GM23248 (cell line): ENCODE results near the gene PPP1R26. TPM values are rescaled to one million over a fixed set of nuclear protein-coding genes. Genes with fewer than 3 reads are reported as not detected.

Experiments
- DNase-seq: peaks from one replicate; pipeline ENCODE4 v3.0.0-alpha.2; 2015
- H2AFZ ChIP-seq: fragments of 200-600 bp; sonication (generic); 2 replicates; pipeline ENCODE4 v1.6.1; 2016; ENCODE audit warnings: antibody characterized with exemption
- H3F3A ChIP-seq: fragments of 200-600 bp; sonication (generic); 2 replicates; pipeline ENCODE4 v1.6.1; 2016; ENCODE audit warnings: mild to moderate bottlenecking, antibody characterized with exemption, mixed run types; ENCODE audit not compliant: insufficient read depth
- H3K27ac ChIP-seq: fragments of 200-600 bp; sonication (generic); 2 replicates; pipeline ENCODE4 v1.5.1; 2016; ENCODE audit warnings: mild to moderate bottlenecking
- H3K27me3 ChIP-seq: fragments of 200-600 bp; sonication (generic); replicated peaks from 2 replicates; pipeline ENCODE4 v1.6.1; 2016; ENCODE audit warnings: mild to moderate bottlenecking; ENCODE audit not compliant: insufficient read depth
- H3K36me3 ChIP-seq: fragments of 200-600 bp; sonication (generic); 2 replicates; pipeline ENCODE4 v1.6.1; 2016; ENCODE audit warnings: low read depth, mild to moderate bottlenecking
- H3K4me1 ChIP-seq: fragments of 200-600 bp; sonication (generic); 2 replicates; pipeline ENCODE4 v1.6.1; 2016; ENCODE audit warnings: mild to moderate bottlenecking; ENCODE audit not compliant: insufficient read depth
- H3K4me2 ChIP-seq: fragments of 200-600 bp; sonication (generic); one replicate; pipeline ENCODE4 v1.6.1; 2016; ENCODE audit warnings: mild to moderate bottlenecking; ENCODE audit not compliant: unreplicated experiment
- H3K4me3 ChIP-seq: fragments of 200-600 bp; sonication (generic); 2 replicates; pipeline ENCODE4 v1.5.1; 2016; ENCODE audit warnings: mild to moderate bottlenecking
- H3K79me2 ChIP-seq: fragments of 200-600 bp; sonication (generic); 2 replicates; pipeline ENCODE4 v1.6.1; 2016; ENCODE audit warnings: mild to moderate bottlenecking; ENCODE audit not compliant: insufficient read depth
- H3K9ac ChIP-seq: fragments of 200-600 bp; sonication (generic); 2 replicates; pipeline ENCODE4 v1.6.1; 2016; ENCODE audit warnings: mild to moderate bottlenecking
- H3K9me2 ChIP-seq: fragments of 200-600 bp; sonication (generic); 2 replicates; pipeline ENCODE4 v1.6.1; 2016; ENCODE audit warnings: mixed run types, mild to moderate bottlenecking, moderate library complexity; ENCODE audit not compliant: insufficient read depth
- H3K9me3 ChIP-seq: fragments of 200-600 bp; sonication (generic); one replicate; pipeline ENCODE4 v1.6.1; 2017; ENCODE audit warnings: low read depth
- H4K20me1 ChIP-seq: fragments of 200-600 bp; sonication (generic); 2 replicates; pipeline ENCODE4 v1.6.0; 2016; ENCODE audit not compliant: insufficient read depth
- EZH2 ChIP-seq: fragments of 200-600 bp; sonication (generic); IDR thresholded peaks from 2 replicates; pipeline ENCODE4 v1.6.1; 2018; ENCODE audit warnings: antibody characterized with exemption, mild to moderate bottlenecking; ENCODE audit not compliant: insufficient read depth, poor library complexity, severe bottlenecking
- EZH2phosphoT487 ChIP-seq: fragments of 200-600 bp; sonication (generic); IDR thresholded peaks from 2 replicates; pipeline ENCODE4 v1.6.1; 2018; ENCODE audit warnings: antibody characterized with exemption, moderate library complexity, mild to moderate bottlenecking, low read depth; ENCODE audit not compliant: insufficient read depth
- whole genome bisulfite sequencing, 2 experiments: methylation state at CpG; one replicate each; pipeline ENCODE4 v1.1.6; 2015 to 2017; ENCODE audit warnings: low lambda C conversion rate in 2 of 2, low coverage in 1 of 2; ENCODE audit errors: missing lambda C conversion rate in 2 of 2; 5-methylcytosine and 5-hydroxymethylcytosine counted together
- in situ Hi-C: fragments of 300-500 bp; cut with MboI; formaldehyde crosslinking; loops from 2 replicates; pipeline ENCODE4 v1.15.0; 2020
- polyA plus RNA-seq: library from polyadenylated mRNA; unstranded; fragments of >200 nt; fragmentation: Nextera tagmentation; extraction: Ambion mirVana; gene quantifications from 2 replicates; pipeline ENCODE4 v1.2.1, GENCODE V29; 2016
- total RNA-seq: library from RNA; depleted of rRNA; stranded (reverse); fragments of >200 nt; shearing (Covaris generic); gene quantifications from 2 replicates; pipeline ENCODE4 v1.2.3, GENCODE V29; 2014

PPP1R26 gene
- total and polyA plus RNA-seq, 2 experiments from 2014 or later = 2.2 to 13.4 TPM

DNA sequence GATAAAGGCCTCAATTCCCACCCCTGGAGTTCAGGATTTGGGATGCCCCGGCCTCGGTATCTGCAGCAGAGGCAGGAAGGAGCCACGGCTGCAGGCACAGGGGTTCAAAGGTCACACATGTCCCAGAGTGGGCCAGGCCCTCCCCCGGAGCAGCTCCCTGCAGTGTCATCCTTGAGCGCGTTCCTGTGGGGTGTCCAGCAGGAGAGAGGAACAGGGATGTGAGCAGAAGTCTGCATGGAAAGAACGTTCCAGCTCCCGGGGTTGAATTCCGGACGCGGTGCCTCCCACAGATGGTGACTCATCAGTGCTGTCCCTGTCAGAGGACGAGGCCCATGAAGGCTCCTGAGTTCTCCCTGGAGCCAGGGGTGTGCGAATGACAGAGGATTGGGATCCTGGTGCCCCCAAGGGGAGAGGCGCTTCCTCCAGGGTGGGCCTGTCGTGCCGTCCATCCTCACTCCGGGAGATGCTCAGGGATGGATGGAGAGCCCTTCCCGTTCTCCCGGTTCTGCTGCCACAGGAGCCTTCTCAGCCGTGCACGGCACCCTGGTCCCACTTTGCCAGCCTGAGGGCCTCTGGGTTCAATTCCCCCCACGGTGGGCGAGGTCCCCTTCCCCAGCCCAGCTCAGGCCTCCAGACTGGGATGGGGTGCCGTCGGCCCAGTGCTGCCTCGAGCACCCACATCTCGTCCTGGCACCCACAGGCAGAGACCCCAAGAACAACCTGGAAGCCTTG lies 44.7 kb downstream of the PPP1R26 start:
- H3K4me1 ChIP-seq = no peaks in the 10 kb centered on the region
- H4K20me1 ChIP-seq = no peaks in the 10 kb centered on the region
- in situ Hi-C loops = no loop called here
- H3K36me3 ChIP-seq = no peaks in the 10 kb centered on the region
- no peak overlapping the region for H3K4me3 ChIP-seq
- no peak overlapping the region for H3K4me2 ChIP-seq
- H3K79me2 ChIP-seq = no peaks in the 10 kb centered on the region
- no peaks in the 10 kb centered on the region for H3F3A ChIP-seq
- H3K27ac ChIP-seq = no peak overlapping the region
- DNase-seq = peak; percentile 44
- H3K9ac ChIP-seq = no peak overlapping the region
- H3K9me2 ChIP-seq = no peaks in the 10 kb centered on the region
- peaks cover 4% of the 10 kb centered on the region; the same call in 1 of the 2 replicates for H3K27me3 ChIP-seq
- no peak overlapping the region for H2AFZ ChIP-seq
- no peak for TF ChIP-seq EZH2
- TF ChIP-seq EZH2phosphoT487 = no peak
- 47 to 58% methylated on average over 25 to 26 of the region's 27 CpGs for WGBS, 2 experiments
- H3K9me3 ChIP-seq = no peaks in the 10 kb centered on the region

GRCh38 chr9:135525241-135526088 lies 45.9 kb downstream of the PPP1R26 start:
- no peaks in the 10 kb centered on the region for H4K20me1 ChIP-seq
- in situ Hi-C loops = no loop called here
- WGBS, 2 experiments = 64 to 67% methylated on average over 20 to 31 of the region's 31 CpGs

DNA sequence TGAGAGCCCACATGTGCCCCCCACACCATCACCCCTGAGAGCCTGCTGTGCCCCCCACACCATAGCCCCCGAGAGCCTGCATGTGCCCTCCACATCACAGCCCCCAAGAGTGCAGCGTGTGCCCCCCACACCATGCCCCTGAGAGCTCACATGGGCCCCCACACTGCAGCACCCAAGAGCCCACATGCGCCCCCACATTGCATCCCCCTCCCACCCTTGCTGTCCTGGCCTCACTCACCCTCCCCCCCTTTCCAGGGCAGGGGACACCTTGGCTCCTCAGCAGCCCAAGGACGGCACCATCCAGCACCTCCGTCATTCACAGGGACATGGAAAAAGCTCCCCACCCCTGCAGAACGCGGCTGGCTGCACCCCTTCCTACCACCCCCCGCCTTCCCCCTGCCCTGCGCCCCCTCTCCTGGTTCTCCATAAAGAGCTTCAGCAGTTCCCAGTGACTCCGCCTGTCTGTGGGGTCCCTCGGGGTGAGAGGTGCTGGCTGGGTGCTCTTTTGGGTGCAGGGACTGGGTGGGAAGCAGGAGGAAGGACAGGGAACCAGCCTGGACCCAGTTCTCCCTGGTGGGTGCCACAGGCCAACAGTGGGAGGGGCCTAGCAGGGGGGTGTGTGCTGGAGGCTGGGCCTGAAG lies 46.6 kb downstream of the PPP1R26 start:
- no peaks in the 10 kb centered on the region for H4K20me1 ChIP-seq
- 33 to 43% methylated on average over 6 to 11 of the region's 11 CpGs for WGBS, 2 experiments
- no peaks in the 10 kb centered on the region for H3F3A ChIP-seq
- no peak overlapping the region for H2AFZ ChIP-seq
- TF ChIP-seq EZH2 (no peak), EZH2phosphoT487 (no peak)
- H3K9ac ChIP-seq = no peak overlapping the region
- no peaks in the 10 kb centered on the region for H3K4me1 ChIP-seq
- no peak for DNase-seq
- no peaks in the 10 kb centered on the region for H3K9me3 ChIP-seq
- in situ Hi-C loops = no loop called here
- H3K27ac ChIP-seq = no peak overlapping the region
- no peaks in the 10 kb centered on the region for H3K9me2 ChIP-seq
- peaks cover 4% of the 10 kb centered on the region; the same call in 1 of the 2 replicates for H3K27me3 ChIP-seq
- no peaks in the 10 kb centered on the region for H3K36me3 ChIP-seq
- no peaks in the 10 kb centered on the region for H3K79me2 ChIP-seq
- H3K4me2 ChIP-seq = no peak overlapping the region
- no peak overlapping the region for H3K4me3 ChIP-seq

More at GRCh38 chr9:135525241-135526088, 45.9 kb downstream of the PPP1R26 start:
- TF ChIP-seq EZH2 = no peak
- TF ChIP-seq EZH2phosphoT487 = no peak
- DNase-seq = no peak
- Histone ChIP-seq H3K4me3 (no peak overlapping the region), H2AFZ (no peak overlapping the region), H3K27me3 (peaks cover 4% of the 10 kb centered on the region; the same call in 1 of the 2 replicates), H3K79me2 (no peaks in the 10 kb centered on the region), H3K9ac (no peak overlapping the region), H3K27ac (no peak overlapping the region), H3K4me2 (no peak overlapping the region), H3K9me2 (no peaks in the 10 kb centered on the region), H3K9me3 (no peaks in the 10 kb centered on the region), H3F3A (no peaks in the 10 kb centered on the region), H3K36me3 (no peaks in the 10 kb centered on the region), H3K4me1 (no peaks in the 10 kb centered on the region)
